Measurements from ENCODE around the gene UTP20. TPM values are rescaled to one million over a fixed set of nuclear protein-coding genes. Genes with fewer than 3 reads are reported as not detected.

UTP20 gene
- total RNA-seq: 10 to 100 TPM in 1 of 4 donors, 1 to 10 TPM in 3; 7.5 to 10.7 (median 8.7) TPM
- 1 to 10 TPM in 1 of 3 donors, under 1 TPM in 2; 0.60 to 4.9 (median 0.92) TPM for polyA plus RNA-seq

DNA sequence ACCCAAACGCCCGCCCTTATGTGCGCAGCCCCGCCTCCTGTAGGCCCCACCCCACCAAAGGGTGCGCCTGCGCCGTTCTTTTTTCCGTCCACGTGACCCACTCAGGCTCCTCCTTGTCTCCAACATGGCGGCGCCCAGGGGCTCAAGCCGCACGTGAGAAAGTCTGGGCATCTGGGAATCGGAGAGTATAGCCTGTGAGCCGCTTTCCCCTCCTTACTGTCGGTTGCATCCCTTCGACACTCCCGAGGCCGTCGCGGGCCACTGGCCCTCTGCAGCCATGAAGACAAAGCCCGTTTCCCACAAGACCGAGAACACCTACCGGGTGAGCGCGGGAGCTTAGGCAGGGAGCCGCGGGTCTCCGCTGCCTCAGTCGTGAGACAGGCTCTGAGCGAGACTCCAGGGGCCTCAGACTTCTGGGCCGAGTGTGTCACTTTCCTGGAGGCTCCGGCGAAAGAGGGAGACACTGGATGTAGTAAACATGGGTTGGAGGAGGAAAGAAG lies at the start of gene UTP20:
TSS of gene UTP20 (plus strand) at position 100 of the 500 bp plus-strand sequence. CDS start at position 278, 178 bp downstream.
- Histone ChIP-seq H3K27me3 (no peaks in the 10 kb centered on the region), H3K36me3 (peaks cover 0 to 12% (median 1%) of the 10 kb centered on the region in 4 donors), H3K27ac (peak within 1 kb of the TSS; percentile 12 to 55 (median 28)), H3K4me3 (peak within 1 kb of the TSS; percentile 71 to 96 (median 95)), H3K9me3 (no peaks in the 10 kb centered on the region), H3K4me1 (peaks cover 0 to 16% (median 9%) of the 10 kb centered on the region in 4 donors)
- WGBS, 2 donors: 0% methylated on average over 34 of the region's 34 CpGs
- intact Hi-C loops (cut with DNase I): no loop called here
- DNase-seq: peak; percentile 96
- TF ChIP-seq POLR2AphosphoS5 (IDR thresholded peaks at IDR 0.05) (peak in 2 of 4 donors; percentile 36 to 40), EP300 (IDR thresholded peaks at IDR 0.05) (no peak), POLR2A (IDR thresholded peaks at IDR 0.05) (no peak)
- TF ChIP-seq, protein P1, sequence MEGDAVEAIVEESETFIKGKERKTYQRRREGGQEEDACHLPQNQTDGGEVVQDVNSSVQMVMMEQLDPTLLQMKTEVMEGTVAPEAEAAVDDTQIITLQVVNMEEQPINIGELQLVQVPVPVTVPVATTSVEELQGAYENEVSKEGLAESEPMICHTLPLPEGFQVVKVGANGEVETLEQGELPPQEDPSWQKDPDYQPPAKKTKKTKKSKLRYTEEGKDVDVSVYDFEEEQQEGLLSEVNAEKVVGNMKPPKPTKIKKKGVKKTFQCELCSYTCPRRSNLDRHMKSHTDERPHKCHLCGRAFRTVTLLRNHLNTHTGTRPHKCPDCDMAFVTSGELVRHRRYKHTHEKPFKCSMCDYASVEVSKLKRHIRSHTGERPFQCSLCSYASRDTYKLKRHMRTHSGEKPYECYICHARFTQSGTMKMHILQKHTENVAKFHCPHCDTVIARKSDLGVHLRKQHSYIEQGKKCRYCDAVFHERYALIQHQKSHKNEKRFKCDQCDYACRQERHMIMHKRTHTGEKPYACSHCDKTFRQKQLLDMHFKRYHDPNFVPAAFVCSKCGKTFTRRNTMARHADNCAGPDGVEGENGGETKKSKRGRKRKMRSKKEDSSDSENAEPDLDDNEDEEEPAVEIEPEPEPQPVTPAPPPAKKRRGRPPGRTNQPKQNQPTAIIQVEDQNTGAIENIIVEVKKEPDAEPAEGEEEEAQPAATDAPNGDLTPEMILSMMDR (IDR thresholded peaks at IDR 0.05): peak in 1 of 4 experiments; percentile 6

DNA sequence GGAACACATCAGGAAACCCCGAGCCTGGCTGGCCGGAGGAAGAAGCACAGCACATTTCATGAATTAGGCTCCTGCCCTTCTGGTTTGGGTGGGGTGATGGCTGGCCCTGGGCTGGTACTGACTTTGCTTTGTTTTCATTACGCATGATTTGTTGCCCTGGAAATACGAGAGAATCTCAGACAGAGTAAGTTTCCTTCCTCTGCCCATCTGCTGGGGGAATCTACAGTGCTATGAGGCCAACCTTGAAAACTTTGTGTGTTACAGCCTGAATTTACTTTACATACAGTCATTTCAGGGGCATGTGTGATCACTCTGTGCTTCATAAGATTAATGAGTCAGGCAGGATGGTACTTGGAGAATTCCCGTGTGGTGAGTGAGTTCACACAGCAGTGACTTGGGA lies 49.4 kb upstream of the UTP20 start:
- no peaks in the 10 kb centered on the region for H3K36me3 ChIP-seq
- no peak for DNase-seq
- 49 to 64% methylated on average over 5 of the region's 5 CpGs for WGBS, 2 donors
- intact Hi-C loops (cut with DNase I): no loop called here
- no peak overlapping the region for H3K4me3 ChIP-seq
- H3K9me3 ChIP-seq: no peaks in the 10 kb centered on the region
- no peak overlapping the region for H3K27ac ChIP-seq
- TF ChIP-seq EP300 (IDR thresholded peaks at IDR 0.05): no peak
- TF ChIP-seq POLR2A (IDR thresholded peaks at IDR 0.05): no peak
- no peaks in the 10 kb centered on the region for H3K27me3 ChIP-seq
- no peaks in the 10 kb centered on the region for H3K4me1 ChIP-seq

GRCh38 chr12:101231636-101232035 lies 48.3 kb upstream of the UTP20 start:
- DNase-seq: no peak
- Histone ChIP-seq H3K27me3 (no peaks in the 10 kb centered on the region), H3K9me3 (no peaks in the 10 kb centered on the region), H3K27ac (no peak overlapping the region), H3K36me3 (no peaks in the 10 kb centered on the region), H3K4me1 (no peaks in the 10 kb centered on the region), H3K4me3 (no peak overlapping the region)
- TF ChIP-seq EP300 (IDR thresholded peaks at IDR 0.05) (no peak), POLR2A (IDR thresholded peaks at IDR 0.05) (no peak), POLR2AphosphoS5 (IDR thresholded peaks at IDR 0.05) (no peak)
- 68% methylated on average over 4 of the region's 4 CpGs for WGBS, 2 donors
- intact Hi-C loops (cut with DNase I): no loop called here

- Histone ChIP-seq H3K9me3 (no peaks in the 10 kb centered on the region), H3K27ac (no peak overlapping the region), H3K4me3 (no peak overlapping the region), H3K4me1 (no peaks in the 10 kb centered on the region), H3K36me3 (no peaks in the 10 kb centered on the region), H3K27me3 (no peaks in the 10 kb centered on the region)
- WGBS, 2 donors: 90 to 91% methylated on average over 2 of the region's 2 CpGs
- intact Hi-C loops (cut with DNase I): no loop called here
- TF ChIP-seq POLR2AphosphoS5 (IDR thresholded peaks at IDR 0.05) (no peak), POLR2A (IDR thresholded peaks at IDR 0.05) (no peak), EP300 (IDR thresholded peaks at IDR 0.05) (no peak)
- TF ChIP-seq, protein P1 (IDR thresholded peaks at IDR 0.05): no peak
- DNase-seq: no peak
Observed at GRCh38 chr12:101235686-101236085, 44.2 kb upstream of the UTP20 start.

DNA sequence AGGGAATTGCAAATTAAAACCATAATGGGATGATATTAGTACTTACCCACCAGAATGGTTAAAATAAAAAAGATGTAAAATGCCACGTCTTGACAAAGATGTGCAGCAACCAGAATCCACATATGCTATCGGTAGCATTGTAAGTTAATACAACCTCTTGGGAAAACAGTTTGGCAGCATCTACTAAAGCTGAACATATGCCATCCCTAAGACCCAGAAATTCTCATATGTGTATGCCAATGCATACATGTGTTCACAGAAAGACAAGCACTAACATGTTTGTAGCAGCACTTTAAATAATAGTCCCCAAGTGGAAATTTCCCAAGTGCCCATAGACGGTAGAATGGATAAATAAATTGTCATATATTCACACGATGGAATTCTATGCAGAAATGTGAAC lies 41.6 kb upstream of the UTP20 start:
- H3K9me3 ChIP-seq: peaks cover 0 to 3% (median 0%) of the 10 kb centered on the region in 4 donors
- H3K36me3 ChIP-seq: no peaks in the 10 kb centered on the region
- no peak for DNase-seq
- TF ChIP-seq POLR2AphosphoS5 (IDR thresholded peaks at IDR 0.05) (no peak), EP300 (IDR thresholded peaks at IDR 0.05) (no peak), POLR2A (IDR thresholded peaks at IDR 0.05) (no peak)
- TF ChIP-seq, protein P1 (IDR thresholded peaks at IDR 0.05): no peak
- no peak overlapping the region for H3K4me3 ChIP-seq
- H3K4me1 ChIP-seq: no peaks in the 10 kb centered on the region
- H3K27me3 ChIP-seq: no peaks in the 10 kb centered on the region
- intact Hi-C loops (cut with DNase I): no loop called here
- no peak overlapping the region for H3K27ac ChIP-seq
- 91% methylated on average over 4 of the region's 4 CpGs for WGBS, 2 donors
